Heart left ventricle (tissue), 16 donors: ENCODE data around the gene RRBP1. TPM values are rescaled to one million over a fixed set of nuclear protein-coding genes. Genes with fewer than 3 reads are reported as not detected.
A peak's percentile ranks its signal among the peaks of the same experiment; 100 is the strongest.

ENCODE experiments used
- ATAC-seq, 4 donors: fragments of 200-7000 bp; cut with Tn5 transposase; one replicate each; pipeline ENCODE4 v1.9.1; 2020 to 2022; ENCODE audit warnings: moderate library complexity in 4 of 4, mild to moderate bottlenecking in 3 of 4, moderate number of reproducible peaks in 1 of 4
- DNase-seq, 5 donors: peaks; one replicate each; pipeline ENCODE4 v3.0.0-alpha.2; 2020
- H3K27ac ChIP-seq, 12 donors: fragments of 200-600 bp; sonication (generic) in 4 of 12; one replicate each; pipeline versions ENCODE4 v1.5.0 to v1.8.0; 2016 to 2022; ENCODE audit warnings: mild to moderate bottlenecking in 2 of 12
- H3K27me3 ChIP-seq, 9 donors: fragments of 200-600 bp; sonication (generic) in 2 of 9; one replicate each; pipeline versions ENCODE4 v1.5.1 to v1.8.0; 2016 to 2022; ENCODE audit warnings: mild to moderate bottlenecking in 3 of 9
- H3K36me3 ChIP-seq, 9 donors: fragments of 200-600 bp; sonication (generic) in 2 of 9; one replicate each; pipeline versions ENCODE4 v1.5.0 to v1.8.0; 2018 to 2022; ENCODE audit warnings: mild to moderate bottlenecking in 2 of 9
- H3K4me1 ChIP-seq, 12 donors: fragments of 200-600 bp; sonication (generic) in 4 of 12; one replicate each; pipeline versions ENCODE4 v1.5.0 to v1.8.0; 2016 to 2022; ENCODE audit warnings: mild to moderate bottlenecking in 3 of 12
- H3K4me3 ChIP-seq, 12 donors: fragments of 200-600 bp; sonication (generic) in 4 of 12; one replicate each; pipeline versions ENCODE4 v1.5.0 to v1.8.0; 2017 to 2022; ENCODE audit warnings: mild to moderate bottlenecking in 9 of 12, moderate library complexity in 4 of 12
- H3K9me3 ChIP-seq, 12 donors: fragments of 200-600 bp; sonication (generic) in 4 of 12; one replicate each; pipeline versions ENCODE4 v1.5.0 to v1.8.0; 2016 to 2022; ENCODE audit warnings: mild to moderate bottlenecking in 1 of 12
- POLR2A ChIP-seq, 2 donors: fragments of 450-650 bp; IDR thresholded peaks; one replicate each; pipeline ENCODE4 v1.6.1; 2017; ENCODE audit warnings: antibody characterized with exemption in 2 of 2, mild to moderate bottlenecking in 2 of 2, moderate library complexity in 2 of 2
- WGBS, 4 donors: extraction: QIAGEN DNeasy Blood & Tissue Kit in 2 of 4; methylation state at CpG; one replicate each; pipeline versions ENCODE4 v1.1.5 to v1.1.7; 2013 to 2018; 5-methylcytosine and 5-hydroxymethylcytosine counted together
- intact Hi-C, 10 donors: fragments of 100-400 bp; cut with DNase I; formaldehyde crosslinking; loops; one replicate each; pipeline versions ENCODE4 v1.11.1 to v1.14.2; 2022
- polyA plus RNA-seq, 2 donors: library from polyadenylated mRNA; stranded (reverse); fragments of 200-250 nt; gene quantifications; one replicate each; pipeline ENCODE4 v1.2.3, GENCODE V29; 2013
- total RNA-seq, 9 donors: library from RNA; depleted of rRNA in 2 of 9; stranded (reverse); fragments of >200 nt in 2 of 9; fragmentation: NEBNext Ultra II Directional in 3 of 9; extraction: Animal tissue kit (Norgen Biotek cat#: 25700) in 3 of 9; gene quantifications; one replicate each; pipeline versions ENCODE4 v1.1.0 to v1.2.4, GENCODE V29; 2016 to 2023
- TF ChIP-seq, protein P1 (sequence below), 12 donors: fragments of 200-600 bp; sonication (generic) in 4 of 12; IDR thresholded peaks; one replicate each; pipeline versions ENCODE4 v1.5.0 to v1.8.0; 2018 to 2022; ENCODE audit warnings: antibody characterized with exemption in 12 of 12, mild to moderate bottlenecking in 5 of 12
- donor health status: ischemic (EF 13 %, LVEDD 7.1; RV severe dilation, severe dysfunction).
- donor health status: healthy with polysubstance abuse.
- donor health status: DM: no; HTN: yes; CAD: no.
- donor health status: DM: no; HTN: no; CAD: no.
- donor health status: ischemic (EF 25% LVEDD 6.9; RV normal size, moderate dysfunction).
- donor health status: ischemic (EF 25% LVEDD 5.7; RV mildly dilated, moderate dysfunction).
- donor health status: healthy.
- donor health status: DM: yes; HTN: yes; CAD: no.
- donor health status: ischemic (EF 35%, LVEDD 5.7; RV mildly dilated, moderate dysfunction).
- donor health status: nonischemic (EF 11% LVEDD 7.7; RV severe dilation, severe dysfunction).
- donor health status: DM: yes; HTN: yes; CAD: no.
- donor health status: PGD.
- donor health status: ischemic (EF 29% LVEDD 5.4; RV normal size, mild dysfunction).
- donor health status: nonischemic (EF 23%, LVEDD 6.1; RV moderate dilation, normal function).

RRBP1 gene
- total and polyA plus RNA-seq, 11 donors = 24.9 to 91.3 (median 40.0) TPM

DNA sequence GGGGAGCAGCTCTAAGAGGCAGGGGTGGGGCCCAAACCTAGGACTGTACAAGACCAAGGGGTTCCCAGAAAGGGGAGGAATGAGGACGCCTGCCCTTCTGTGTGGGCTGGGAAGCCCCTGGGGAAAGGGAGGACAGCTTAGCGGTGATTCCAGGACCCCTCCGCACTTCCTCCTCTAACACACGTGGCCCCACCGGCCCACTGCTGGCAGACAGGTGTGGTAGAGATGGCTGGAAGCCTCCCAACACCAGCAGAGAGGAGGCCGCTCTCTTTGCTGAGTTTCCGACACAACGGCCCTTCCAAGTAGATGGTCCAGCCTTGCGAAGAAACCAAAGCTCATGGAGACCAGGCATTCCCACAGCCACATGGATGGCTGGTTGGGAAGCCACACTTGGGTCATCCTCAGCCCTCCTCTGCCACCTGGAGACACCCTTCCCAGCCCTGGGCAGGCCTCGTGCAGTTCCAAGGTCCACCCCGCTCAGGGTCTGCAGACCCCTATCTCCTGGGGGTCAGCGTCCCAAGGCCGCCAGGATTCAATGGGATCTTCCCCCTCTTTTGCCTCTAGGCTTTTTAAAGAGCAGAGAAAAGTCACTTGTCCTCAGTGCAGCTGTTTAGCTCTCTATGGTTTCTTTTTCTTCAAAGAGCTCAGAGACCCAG is 43.9 kb downstream of the RRBP1 start:
- ATAC-seq (no peak), DNase-seq (no peak)
- Histone ChIP-seq H3K9me3 (no peaks in the 10 kb centered on the region), H3K27me3 (no peaks in the 10 kb centered on the region), H3K4me3 (no peak overlapping the region), H3K36me3 (peaks cover 0 to 97% (median 66%) of the 10 kb centered on the region in 9 donors), H3K4me1 (peaks cover 0 to 73% (median 43%) of the 10 kb centered on the region in 12 donors), H3K27ac (no peak overlapping the region)
- intact Hi-C loops = no loop called here
- 74 to 84% (median 82%) methylated on average over 11 to 13 of the region's 13 CpGs for WGBS, 4 donors
- no peak for TF ChIP-seq POLR2A (IDR thresholded peaks at IDR 0.05)
- TF ChIP-seq, protein P1, sequence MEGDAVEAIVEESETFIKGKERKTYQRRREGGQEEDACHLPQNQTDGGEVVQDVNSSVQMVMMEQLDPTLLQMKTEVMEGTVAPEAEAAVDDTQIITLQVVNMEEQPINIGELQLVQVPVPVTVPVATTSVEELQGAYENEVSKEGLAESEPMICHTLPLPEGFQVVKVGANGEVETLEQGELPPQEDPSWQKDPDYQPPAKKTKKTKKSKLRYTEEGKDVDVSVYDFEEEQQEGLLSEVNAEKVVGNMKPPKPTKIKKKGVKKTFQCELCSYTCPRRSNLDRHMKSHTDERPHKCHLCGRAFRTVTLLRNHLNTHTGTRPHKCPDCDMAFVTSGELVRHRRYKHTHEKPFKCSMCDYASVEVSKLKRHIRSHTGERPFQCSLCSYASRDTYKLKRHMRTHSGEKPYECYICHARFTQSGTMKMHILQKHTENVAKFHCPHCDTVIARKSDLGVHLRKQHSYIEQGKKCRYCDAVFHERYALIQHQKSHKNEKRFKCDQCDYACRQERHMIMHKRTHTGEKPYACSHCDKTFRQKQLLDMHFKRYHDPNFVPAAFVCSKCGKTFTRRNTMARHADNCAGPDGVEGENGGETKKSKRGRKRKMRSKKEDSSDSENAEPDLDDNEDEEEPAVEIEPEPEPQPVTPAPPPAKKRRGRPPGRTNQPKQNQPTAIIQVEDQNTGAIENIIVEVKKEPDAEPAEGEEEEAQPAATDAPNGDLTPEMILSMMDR (IDR thresholded peaks at IDR 0.05) = no peak

- no peak overlapping the region for H3K4me3 ChIP-seq
- DNase-seq = no peak
- H3K36me3 ChIP-seq = peaks cover 0 to 97% (median 70%) of the 10 kb centered on the region in 9 donors
- H3K27ac ChIP-seq = no peak overlapping the region
- TF ChIP-seq, protein P1 (IDR thresholded peaks at IDR 0.05) = no peak
- TF ChIP-seq POLR2A (IDR thresholded peaks at IDR 0.05) = no peak
- ATAC-seq = no peak
- peaks cover 0 to 66% (median 38%) of the 10 kb centered on the region in 12 donors for H3K4me1 ChIP-seq
- no peaks in the 10 kb centered on the region for H3K27me3 ChIP-seq
- 64 to 94% (median 74%) methylated on average over 3 to 4 of the region's 4 CpGs for WGBS, 4 donors
- intact Hi-C loops = no loop called here
- H3K9me3 ChIP-seq = no peaks in the 10 kb centered on the region
Measured at GRCh38 chr20:17637413-17637780, 44.6 kb downstream of the RRBP1 start.

GRCh38 chr20:17636523-17637412 is 45.3 kb downstream of the RRBP1 start:
- Histone ChIP-seq H3K27me3 (no peaks in the 10 kb centered on the region), H3K36me3 (peaks cover 0 to 97% (median 72%) of the 10 kb centered on the region in 9 donors), H3K9me3 (no peaks in the 10 kb centered on the region), H3K4me3 (no peak overlapping the region), H3K27ac (peak overlapping the region in 2 of 12 donors; percentile 34 to 43), H3K4me1 (peaks cover 0 to 60% (median 34%) of the 10 kb centered on the region in 12 donors)
- no peak for TF ChIP-seq POLR2A (IDR thresholded peaks at IDR 0.05)
- TF ChIP-seq, protein P1 (IDR thresholded peaks at IDR 0.05) = peak in 3 of 12 donors; percentile 18 to 34 (median 26)
- intact Hi-C loops = no loop called here
- ATAC-seq = peak in 2 of 4 donors; percentile 8 to 25
- WGBS, 4 donors = 73 to 82% (median 77%) methylated on average over 16 to 24 of the region's 24 CpGs
- peak in 2 of 5 donors; percentile 48 to 61 for DNase-seq
